IPS DF 19.7 (cell line): ENCODE results near the gene AMIGO3.

ENCODE experiments used
- DNase-seq: peaks from one replicate; pipeline ENCODE4 v3.0.0-alpha.2; 2013; ENCODE audit warnings: low read depth, low spot score

The AMIGO3 gene

DNA sequence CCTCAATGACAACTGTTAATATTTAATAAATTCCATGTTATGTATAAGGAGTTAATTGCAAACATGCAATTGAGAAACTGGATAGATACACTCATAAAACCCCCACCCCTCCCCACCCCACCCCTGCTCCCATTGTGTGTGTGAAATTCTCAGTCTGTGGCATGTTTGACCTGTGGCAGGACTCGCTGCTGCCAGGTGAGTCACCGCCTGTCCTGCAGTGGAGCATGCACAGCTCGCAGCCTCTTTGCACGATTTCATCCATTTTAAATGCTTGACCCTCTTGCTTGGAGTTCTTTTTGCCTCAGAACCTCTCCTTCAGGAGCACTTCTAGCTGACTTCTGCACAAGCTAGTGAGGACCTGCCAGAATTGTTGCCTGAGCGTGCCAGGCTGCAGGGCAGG is 50.6 kb downstream of the AMIGO3 start:
- no peak for DNase-seq

DNA sequence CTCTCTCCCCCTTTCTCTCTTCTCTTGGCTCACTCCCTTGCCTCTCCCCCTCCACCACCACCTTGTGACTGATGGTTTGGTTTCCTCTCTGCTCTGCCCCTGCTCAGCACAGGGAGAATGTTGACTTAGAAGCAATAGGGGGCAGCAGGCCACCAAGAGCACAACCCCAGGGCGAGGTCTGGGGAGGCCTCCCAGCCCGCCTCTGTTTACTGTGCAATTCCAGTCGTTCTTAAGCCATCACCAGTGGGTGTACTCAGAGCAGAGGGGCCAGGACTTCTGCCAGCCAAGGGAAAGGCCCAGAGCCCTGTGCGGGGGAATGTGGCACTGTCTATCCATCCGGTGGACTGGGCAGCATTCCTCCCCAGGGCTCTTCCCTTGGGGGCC is 51.1 kb downstream of the AMIGO3 start:
- no peak for DNase-seq

DNA sequence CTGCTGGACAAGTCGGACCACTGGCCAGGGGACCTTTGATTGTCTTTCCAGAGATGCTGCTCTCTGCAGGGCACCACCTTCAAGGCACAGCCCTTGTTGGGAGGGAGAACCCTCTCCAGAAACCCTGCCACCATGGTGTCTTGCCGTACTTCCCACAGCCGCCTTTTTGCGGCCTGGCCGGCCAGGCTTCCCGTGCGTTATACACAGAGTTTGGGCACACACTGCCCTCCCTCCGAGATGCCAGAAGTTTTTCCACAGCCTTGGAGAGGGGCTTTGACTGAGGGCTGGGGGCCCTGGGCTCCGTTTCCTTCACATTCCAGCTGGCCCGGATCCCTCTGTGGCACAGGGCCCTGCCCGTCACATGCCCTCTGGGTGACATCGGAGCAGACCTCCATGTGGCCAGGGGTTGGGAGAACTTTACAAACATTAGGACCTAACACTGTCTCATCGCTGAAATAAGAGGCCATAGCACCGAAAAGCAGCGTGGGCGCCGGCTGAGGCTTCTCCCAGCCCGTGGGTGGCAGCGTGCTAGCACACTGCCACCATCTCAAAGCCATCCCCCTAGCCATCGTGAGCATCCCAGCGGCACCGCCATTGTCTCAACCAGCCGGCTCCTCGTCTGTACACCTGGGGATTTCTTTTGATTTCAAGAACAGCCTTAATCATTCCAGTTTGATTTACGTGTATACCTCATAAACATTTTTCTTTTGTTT is 51.6 kb downstream of the AMIGO3 start:
- no peak for DNase-seq
